Measurements from ENCODE around the gene RUNX1. TPM values are rescaled to one million over a fixed set of nuclear protein-coding genes. Genes with fewer than 3 reads are reported as not detected.

The RUNX1 gene
- total and polyA plus RNA-seq, 2 of the 13 experiments (the other 11 are each of a cell fraction or from before 2014, with no cell fraction given) = 5.4 to 6.4 TPM

DNA sequence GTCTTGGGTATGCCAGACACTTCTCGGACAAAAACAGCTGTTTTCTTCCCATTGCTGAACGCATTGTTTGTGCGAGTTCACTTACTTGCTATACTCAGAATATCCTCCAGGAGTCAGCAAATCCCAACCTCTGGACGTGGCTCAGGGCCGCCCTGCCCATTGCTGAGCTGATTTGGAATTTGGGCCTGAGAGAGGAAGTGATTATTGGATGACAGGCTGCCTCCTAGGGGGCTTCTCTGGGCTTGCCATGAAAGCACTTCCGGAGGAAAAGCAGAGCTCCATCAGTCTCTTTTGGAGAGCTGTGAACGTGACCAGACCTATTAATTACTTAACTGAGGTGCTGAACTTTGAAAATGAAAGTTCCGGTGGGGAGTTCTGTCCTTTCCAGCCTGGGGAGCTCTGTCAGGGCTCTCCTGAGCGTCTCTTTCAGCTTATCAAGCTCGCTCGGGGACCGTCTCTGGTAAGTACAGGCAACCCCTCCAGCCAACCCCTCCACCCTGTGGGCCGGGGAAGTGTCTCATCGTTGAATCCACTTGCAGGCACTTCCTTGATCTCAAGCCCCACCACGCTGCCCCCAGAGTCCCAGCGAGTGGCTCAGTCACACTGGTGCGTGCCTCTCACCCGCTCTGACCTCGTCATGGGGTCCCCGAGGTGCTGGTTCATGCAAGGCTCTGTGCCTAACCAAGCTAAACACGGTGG is 303.4 kb downstream of the RUNX1 start:
- WGBS (ENCODE audit: low lambda C conversion rate) = 15% methylated on average over 19 of the region's 21 CpGs
- Histone ChIP-seq H3K27ac (ENCODE audit: extremely low read length, insufficient read depth, low read length) (peak overlapping the region; percentile 43), H3K36me3 (replicated peaks in 1 of 2; ENCODE audit: control insufficient read depth in 1 of 2, insufficient read depth in 2 of 2, low read length in 2 of 2) (no peaks in the 10 kb centered on the region), H3K27me3 (ENCODE audit: control insufficient read depth in 1 of 2, insufficient read depth in 2 of 2, low read length in 2 of 2) (0 out of 5 replicates have a peak, but pooled peaks cover 0 to 8% of the 10 kb centered on the region in 2 experiments), H3K79me2 (ENCODE audit: insufficient read depth, low read length) (peaks cover 2% of the 10 kb centered on the region), H3K4me3 (replicated peaks in 1 of 3; ENCODE audit: insufficient read depth in 1 of 3, low read depth in 2 of 3, low read length in 3 of 3) (peak overlapping the region; percentile 49 to 72 (median 58)), H3K4me1 (ENCODE audit: insufficient read depth, low read length) (peaks cover 44% of the 10 kb centered on the region), H3K9me3 (ENCODE audit: low read length) (no peaks in the 10 kb centered on the region), H3K9ac (ENCODE audit: insufficient read depth, low read depth, low read length) (peak overlapping the region; percentile 45), H2AFZ (ENCODE audit: low read length) (peak overlapping the region; percentile 45), H3K4me2 (ENCODE audit: low read depth, low read length) (peak overlapping the region; percentile 60), H4K20me1 (ENCODE audit: insufficient read depth, low read length) (no peaks in the 10 kb centered on the region)
- in situ Hi-C loops (cut with HindIII; ENCODE audit: extremely low pct_ligation_motif_present, low pct_unique_long_range_greater_than_20kb) (loop anchor here (5.0 to 25.0 kb wide), 2 partner anchors 142 to 667 kb away; no protein-coding TSS in a partner anchor), intact Hi-C loops (cut with micrococcal nuclease; ENCODE audit: unreplicated experiment) (loop anchor here (1.0 to 5.0 kb wide), 6 partner anchors 57 to 1095 kb away; no protein-coding TSS in a partner anchor)
- peak; percentile 97 for ATAC-seq
- POLR2A ChIA-PET = interaction anchor here (0.5 to 3.9 kb wide), 18 partner anchors 19 to 1281 kb away, joined by 3 to 88 read pairs (median 4); no protein-coding TSS in a partner anchor
- CTCF ChIA-PET (ENCODE audit: low intra/inter-chr PET ratio, low total read pairs) = interaction anchor here (0.9 to 1.7 kb wide), 6 partner anchors 47 to 1094 kb away, joined by 3 to 11 read pairs (median 4); no protein-coding TSS in a partner anchor
- peak; percentile 90 for DNase-seq (ENCODE audit: low spot score)
- no TSS peak for BruUV-seq (replicated peaks)
- peak; percentile 96 for FAIRE-seq
- no peak for TF ChIP-seq ZNF34 (CRISPR knock-in tag; IDR thresholded peaks at IDR 0.05; ENCODE audit: borderline replicate concordance)
- TF ChIP-seq ZFY (CRISPR knock-in tag; IDR thresholded peaks at IDR 0.05) = peak; percentile 65
- TF ChIP-seq ZFP62 (CRISPR knock-in tag; IDR thresholded peaks at IDR 0.05) = no peak
- peak; percentile 15; the same call in 1 of the 2 replicates for TF ChIP-seq ZNF253 (CRISPR knock-in tag; IDR thresholded peaks at IDR 0.05; ENCODE audit: borderline replicate concordance)
- no peak for TF ChIP-seq NR2F1 (CRISPR knock-in tag; IDR thresholded peaks at IDR 0.05)
- peak; percentile 68 for TF ChIP-seq FOSL2 (CRISPR knock-in tag; IDR thresholded peaks at IDR 0.05)
- TF ChIP-seq PITX1 (CRISPR knock-in tag; IDR thresholded peaks at IDR 0.05) = peak; percentile 43
- TF ChIP-seq, protein P1, sequence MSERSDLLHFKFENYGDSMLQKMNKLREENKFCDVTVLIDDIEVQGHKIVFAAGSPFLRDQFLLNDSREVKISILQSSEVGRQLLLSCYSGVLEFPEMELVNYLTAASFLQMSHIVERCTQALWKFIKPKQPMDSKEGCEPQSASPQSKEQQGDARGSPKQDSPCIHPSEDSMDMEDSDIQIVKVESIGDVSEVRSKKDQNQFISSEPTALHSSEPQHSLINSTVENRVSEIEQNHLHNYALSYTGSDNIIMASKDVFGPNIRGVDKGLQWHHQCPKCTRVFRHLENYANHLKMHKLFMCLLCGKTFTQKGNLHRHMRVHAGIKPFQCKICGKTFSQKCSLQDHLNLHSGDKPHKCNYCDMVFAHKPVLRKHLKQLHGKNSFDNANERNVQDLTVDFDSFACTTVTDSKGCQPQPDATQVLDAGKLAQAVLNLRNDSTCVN (CRISPR knock-in tag; IDR thresholded peaks at IDR 0.05; ENCODE audit: borderline replicate concordance) = no peak
- TF ChIP-seq MIER3 (CRISPR knock-in tag; IDR thresholded peaks at IDR 0.05; ENCODE audit: borderline replicate concordance) = no peak
- no peak for TF ChIP-seq SNRNP70 (IDR thresholded peaks at IDR 0.05; ENCODE audit: low read depth, low read length)
- TF ChIP-seq, protein P2, sequence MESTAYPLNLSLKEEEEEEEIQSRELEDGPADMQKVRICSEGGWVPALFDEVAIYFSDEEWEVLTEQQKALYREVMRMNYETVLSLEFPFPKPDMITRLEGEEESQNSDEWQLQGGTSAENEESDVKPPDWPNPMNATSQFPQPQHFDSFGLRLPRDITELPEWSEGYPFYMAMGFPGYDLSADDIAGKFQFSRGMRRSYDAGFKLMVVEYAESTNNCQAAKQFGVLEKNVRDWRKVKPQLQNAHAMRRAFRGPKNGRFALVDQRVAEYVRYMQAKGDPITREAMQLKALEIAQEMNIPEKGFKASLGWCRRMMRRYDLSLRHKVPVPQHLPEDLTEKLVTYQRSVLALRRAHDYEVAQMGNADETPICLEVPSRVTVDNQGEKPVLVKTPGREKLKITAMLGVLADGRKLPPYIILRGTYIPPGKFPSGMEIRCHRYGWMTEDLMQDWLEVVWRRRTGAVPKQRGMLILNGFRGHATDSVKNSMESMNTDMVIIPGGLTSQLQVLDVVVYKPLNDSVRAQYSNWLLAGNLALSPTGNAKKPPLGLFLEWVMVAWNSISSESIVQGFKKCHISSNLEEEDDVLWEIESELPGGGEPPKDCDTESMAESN (CRISPR knock-in tag; conservative IDR thresholded peaks at IDR 0.05) = no peak
- no peak for TF ChIP-seq ZNF572 (CRISPR knock-in tag; IDR thresholded peaks at IDR 0.05)
- TF ChIP-seq, protein P3, sequence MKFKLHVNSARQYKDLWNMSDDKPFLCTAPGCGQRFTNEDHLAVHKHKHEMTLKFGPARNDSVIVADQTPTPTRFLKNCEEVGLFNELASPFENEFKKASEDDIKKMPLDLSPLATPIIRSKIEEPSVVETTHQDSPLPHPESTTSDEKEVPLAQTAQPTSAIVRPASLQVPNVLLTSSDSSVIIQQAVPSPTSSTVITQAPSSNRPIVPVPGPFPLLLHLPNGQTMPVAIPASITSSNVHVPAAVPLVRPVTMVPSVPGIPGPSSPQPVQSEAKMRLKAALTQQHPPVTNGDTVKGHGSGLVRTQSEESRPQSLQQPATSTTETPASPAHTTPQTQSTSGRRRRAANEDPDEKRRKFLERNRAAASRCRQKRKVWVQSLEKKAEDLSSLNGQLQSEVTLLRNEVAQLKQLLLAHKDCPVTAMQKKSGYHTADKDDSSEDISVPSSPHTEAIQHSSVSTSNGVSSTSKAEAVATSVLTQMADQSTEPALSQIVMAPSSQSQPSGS (CRISPR knock-in tag; IDR thresholded peaks at IDR 0.05) = no peak
- TF ChIP-seq TBL1XR1 (IDR thresholded peaks at IDR 0.05; ENCODE audit: borderline replicate concordance, low read length, partially characterized antibody) = no peak
- no peak for TF ChIP-seq ZNF709 (CRISPR knock-in tag; IDR thresholded peaks at IDR 0.05)
- TF ChIP-seq ZNF768 (CRISPR knock-in tag; IDR thresholded peaks at IDR 0.05) = peak; percentile 39; the same call in 1 of the 2 replicates
- no peak for TF ChIP-seq ATF6 (CRISPR knock-in tag; conservative IDR thresholded peaks at IDR 0.05)

Measured in HepG2 (cell line).